ENCODE data around the gene COX17.
A peak's percentile ranks its signal among the peaks of the same experiment; 100 is the strongest.

COX17 gene

GRCh38 chr3:119653876-119654275 lies 23.3 kb downstream of the COX17 start:
- Mint-ChIP-seq H3K27ac (no peak overlapping the region), H3K9me3 (no peaks in the 10 kb centered on the region), H3K36me3 (ENCODE audit: low read depth) (no peaks in the 10 kb centered on the region), H3K4me1 (peaks cover 28% of the 10 kb centered on the region), H3K27me3 (ENCODE audit: low read depth) (no peaks in the 10 kb centered on the region), H3K4me3 (no peak overlapping the region)
- TF ChIP-seq CTCF (IDR thresholded peaks at IDR 0.05; ENCODE audit: unreplicated experiment in 3 of 3), result no peak

GRCh38 chr3:119652306-119653033 lies 24.7 kb downstream of the COX17 start:
- Mint-ChIP-seq H3K9me3 (no peaks in the 10 kb centered on the region), H3K4me1 (peaks cover 33% of the 10 kb centered on the region), H3K27me3 (ENCODE audit: low read depth) (peaks cover 3% of the 10 kb centered on the region), H3K4me3 (no peak overlapping the region), H3K27ac (peak overlapping the region in 1 of 3 experiments; percentile 37), H3K36me3 (ENCODE audit: low read depth) (no peaks in the 10 kb centered on the region)
- TF ChIP-seq CTCF (IDR thresholded peaks at IDR 0.05; ENCODE audit: unreplicated experiment in 3 of 3), result no peak

DNA sequence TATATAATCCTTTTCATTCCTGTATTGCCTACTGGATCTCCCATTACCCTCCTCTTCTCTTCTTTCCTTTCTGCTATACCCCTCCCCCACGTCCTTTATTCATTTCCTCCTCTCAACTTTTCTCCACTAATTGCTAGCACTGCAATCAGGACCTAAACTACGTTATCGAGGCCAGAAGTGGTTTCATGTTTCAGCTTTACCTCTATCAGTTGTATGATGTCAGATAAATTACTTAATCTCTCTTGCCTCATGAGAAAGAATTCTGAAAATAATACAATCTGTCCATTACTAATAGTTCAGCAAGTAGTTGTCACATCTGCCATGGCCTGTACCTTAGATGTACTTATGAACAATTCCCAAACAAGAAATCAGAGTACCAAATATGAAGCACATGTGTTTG lies 27.4 kb downstream of the COX17 start:
- Mint-ChIP-seq H3K4me3 (no peak overlapping the region), H3K9me3 (no peaks in the 10 kb centered on the region), H3K27me3 (ENCODE audit: low read depth) (peaks cover 3% of the 10 kb centered on the region), H3K27ac (peak overlapping the region in 1 of 3 experiments; percentile 7), H3K4me1 (peaks cover 51% of the 10 kb centered on the region), H3K36me3 (ENCODE audit: low read depth) (no peaks in the 10 kb centered on the region)
- no peak for TF ChIP-seq CTCF (IDR thresholded peaks at IDR 0.05; ENCODE audit: unreplicated experiment in 3 of 3)

DNA sequence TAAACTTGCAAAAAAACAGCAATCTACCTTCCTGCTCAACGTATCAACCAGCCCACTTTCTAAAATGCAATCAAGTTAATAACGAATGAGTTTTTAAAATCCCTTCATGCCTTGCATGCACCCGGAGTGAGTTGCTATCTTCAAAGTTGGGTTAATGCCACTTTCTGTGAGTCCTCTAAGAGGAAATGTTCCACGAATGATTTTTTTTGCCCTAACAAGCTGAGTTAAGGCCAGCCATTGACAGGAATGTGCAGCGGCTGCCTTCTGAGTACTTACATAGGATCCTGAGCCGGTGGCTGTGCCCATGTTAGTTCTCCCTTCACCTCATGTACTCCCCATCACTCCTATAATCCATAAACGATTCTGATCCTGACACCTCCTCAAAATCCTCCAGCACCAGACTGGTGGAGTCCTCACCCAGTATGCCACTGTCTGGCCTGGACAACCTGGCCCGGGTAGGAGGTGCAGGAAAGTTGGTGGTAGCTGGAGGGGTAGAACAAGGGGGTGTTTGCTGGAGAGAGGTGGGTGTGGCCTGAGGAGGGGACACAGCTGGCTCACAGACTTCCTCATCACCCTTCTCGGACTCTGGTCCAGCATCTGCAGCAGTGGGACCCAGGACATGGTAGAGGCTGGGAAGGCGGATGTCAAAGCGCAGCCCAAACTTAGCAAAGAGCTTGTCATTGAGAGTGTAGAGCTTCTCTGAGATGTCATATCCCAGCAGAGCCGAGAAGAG lies 29.2 kb downstream of the COX17 start:
- no peak for TF ChIP-seq CTCF (IDR thresholded peaks at IDR 0.05; ENCODE audit: unreplicated experiment in 3 of 3)
- Mint-ChIP-seq H3K36me3 (ENCODE audit: low read depth) (no peaks in the 10 kb centered on the region), H3K4me3 (no peak overlapping the region), H3K9me3 (no peaks in the 10 kb centered on the region), H3K4me1 (peaks cover 63% of the 10 kb centered on the region), H3K27ac (peak overlapping the region in 1 of 3 experiments; percentile 8), H3K27me3 (ENCODE audit: low read depth) (peaks cover 3% of the 10 kb centered on the region)

DNA sequence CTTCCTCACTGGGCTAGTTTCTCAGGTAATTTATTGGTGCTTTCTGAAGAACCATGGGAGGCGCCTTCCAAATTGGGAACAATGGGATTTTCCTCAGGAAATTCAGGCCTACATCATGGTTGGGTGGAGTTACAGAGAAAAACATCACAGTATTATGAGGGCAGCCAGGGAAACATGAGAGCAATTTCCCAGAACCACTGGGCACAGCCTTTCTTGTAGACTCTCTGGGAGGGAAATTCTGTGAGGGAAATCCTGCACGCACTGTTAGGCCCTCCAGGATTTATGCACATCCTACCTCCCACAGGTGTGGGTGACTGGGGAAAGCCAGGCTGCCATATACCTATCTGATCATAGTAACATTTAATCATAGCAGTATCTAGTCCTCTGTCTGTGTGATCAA lies 30.0 kb downstream of the COX17 start:
- Mint-ChIP-seq H3K27me3 (ENCODE audit: low read depth) (peaks cover 3% of the 10 kb centered on the region), H3K4me1 (peaks cover 62% of the 10 kb centered on the region), H3K36me3 (ENCODE audit: low read depth) (no peaks in the 10 kb centered on the region), H3K27ac (peak overlapping the region; percentile 8 to 33 (median 10)), H3K9me3 (no peaks in the 10 kb centered on the region), H3K4me3 (no peak overlapping the region)
- no peak for TF ChIP-seq CTCF (IDR thresholded peaks at IDR 0.05; ENCODE audit: unreplicated experiment in 3 of 3)

All from nephron (organoid).